H9 (cell line): ENCODE results near the gene ALOX5AP. TPM values are rescaled to one million over a fixed set of nuclear protein-coding genes. Genes with fewer than 3 reads are reported as not detected.

ENCODE experiments used
- DNase-seq: peaks from one replicate; pipeline ENCODE4 v3.0.0-alpha.2; 2017
- H2AFZ ChIP-seq: one replicate; pipeline ENCODE4 v1.6.1; 2013; ENCODE audit warnings: mild to moderate bottlenecking, low read length, control low read depth, moderate library complexity
- H2AK5ac ChIP-seq: 2 replicates; pipeline ENCODE4 v1.6.1; 2013; ENCODE audit warnings: low read length, control low read depth, mixed read lengths; ENCODE audit not compliant: insufficient read length
- H2BK120ac ChIP-seq: one replicate; pipeline ENCODE4 v1.6.1; 2013; ENCODE audit warnings: low read depth, mild to moderate bottlenecking, low read length, control low read depth, inconsistent platforms; ENCODE audit not compliant: poor library complexity, severe bottlenecking
- H2BK12ac ChIP-seq: 2 replicates; pipeline ENCODE4 v1.6.1; 2013; ENCODE audit warnings: low read length, control low read depth, mixed read lengths, low read depth; ENCODE audit not compliant: insufficient read length
- H2BK15ac ChIP-seq: 2 replicates; pipeline ENCODE4 v1.6.1; 2013; ENCODE audit warnings: low read depth, low read length, control low read depth
- H2BK20ac ChIP-seq: one replicate; pipeline ENCODE4 v1.6.1; 2013; ENCODE audit warnings: low read depth, mild to moderate bottlenecking, low read length, control low read depth, inconsistent platforms; ENCODE audit not compliant: poor library complexity, severe bottlenecking
- H2BK5ac ChIP-seq: 2 replicates; pipeline ENCODE4 v1.6.1; 2013; ENCODE audit warnings: low read length, control low read depth, mixed read lengths; ENCODE audit not compliant: insufficient read length
- H3K14ac ChIP-seq: 2 replicates; pipeline ENCODE4 v1.6.1; 2013; ENCODE audit warnings: low read length, control low read depth; ENCODE audit not compliant: insufficient read depth
- H3K18ac ChIP-seq: 2 replicates; pipeline ENCODE4 v1.6.1; 2013; ENCODE audit warnings: low read depth, mild to moderate bottlenecking, mixed read lengths, low read length, control low read depth; ENCODE audit not compliant: insufficient read length
- H3K23ac ChIP-seq: 2 replicates; pipeline ENCODE4 v1.6.1; 2013; ENCODE audit warnings: low read length, control low read depth, mixed read lengths, low read depth; ENCODE audit not compliant: insufficient read length
- H3K23me2 ChIP-seq: 2 replicates; pipeline ENCODE4 v1.6.1; 2013; ENCODE audit warnings: low read depth, mild to moderate bottlenecking, mixed read lengths, low read length, control low read depth; ENCODE audit not compliant: insufficient read length, poor library complexity, severe bottlenecking
- H3K27ac ChIP-seq: 2 replicates; pipeline ENCODE4 v1.5.1; 2013; ENCODE audit warnings: low read length, control low read depth, mixed read lengths, low read depth; ENCODE audit not compliant: insufficient read length
- H3K27me3 ChIP-seq: 2 replicates; pipeline ENCODE4 v1.6.1; 2013; ENCODE audit warnings: low read length, control low read depth, inconsistent platforms; ENCODE audit not compliant: insufficient read depth
- H3K4ac ChIP-seq: 2 replicates; pipeline ENCODE4 v1.6.1; 2013; ENCODE audit warnings: low read depth, mild to moderate bottlenecking, control low read depth, inconsistent platforms, low read length, moderate library complexity
- H3K4me1 ChIP-seq: 2 replicates; pipeline ENCODE4 v1.6.1; 2013; ENCODE audit warnings: low read length, control low read depth, inconsistent platforms; ENCODE audit not compliant: insufficient read depth
- H3K4me2 ChIP-seq: 2 replicates; pipeline ENCODE4 v1.6.1; 2013; ENCODE audit warnings: low read length, control low read depth, mixed read lengths; ENCODE audit not compliant: insufficient read length, insufficient read depth
- H3K56ac ChIP-seq: 2 replicates; pipeline ENCODE4 v1.6.1; 2013; ENCODE audit warnings: low read depth, mild to moderate bottlenecking, mixed read lengths, low read length, control low read depth; ENCODE audit not compliant: insufficient read length
- H3K79me1 ChIP-seq: 2 replicates; pipeline ENCODE4 v1.6.1; 2013; ENCODE audit warnings: low read depth, mild to moderate bottlenecking, moderate library complexity, low read length, control low read depth, inconsistent platforms; ENCODE audit not compliant: insufficient read depth, poor library complexity, severe bottlenecking
- H3K79me2 ChIP-seq: 2 replicates; pipeline ENCODE4 v1.6.1; 2013; ENCODE audit warnings: low read length, control low read depth, inconsistent platforms; ENCODE audit not compliant: insufficient read depth
- H3K9ac ChIP-seq: 2 replicates; pipeline ENCODE4 v1.6.1; 2013; ENCODE audit warnings: low read length, control low read depth, mixed read lengths; ENCODE audit not compliant: insufficient read length; ENCODE audit errors: extremely low read depth
- H3K9me3 ChIP-seq: one replicate; pipeline ENCODE4 v1.6.1; 2013; ENCODE audit warnings: low read depth, low read length, inconsistent platforms; ENCODE audit not compliant: control insufficient read depth
- H3T11ph ChIP-seq: one replicate; pipeline ENCODE4 v1.6.1; 2013; ENCODE audit warnings: mild to moderate bottlenecking, low read length, control low read depth, inconsistent platforms
- H4K20me1 ChIP-seq: one replicate; pipeline ENCODE4 v1.6.1; 2013; ENCODE audit not compliant: control insufficient read depth, insufficient read length, insufficient read depth
- H4K5ac ChIP-seq: 2 replicates; pipeline ENCODE4 v1.6.1; 2013; ENCODE audit warnings: low read depth, mild to moderate bottlenecking, mixed read lengths, low read length, control low read depth; ENCODE audit not compliant: insufficient read length
- H4K8ac ChIP-seq: replicated peaks from 2 replicates; pipeline ENCODE4 v1.6.1; 2013; ENCODE audit warnings: low read length, control low read depth, mixed read lengths, low read depth; ENCODE audit not compliant: insufficient read length
- H4K91ac ChIP-seq: 2 replicates; pipeline ENCODE4 v1.6.1; 2013; ENCODE audit warnings: low read depth, mild to moderate bottlenecking, moderate library complexity, mixed read lengths, low read length, control low read depth; ENCODE audit not compliant: insufficient read length
- H3K27ac Mint-ChIP-seq, 3 experiments: 2 replicates in 2 of 3; 3 replicates in 1 of 3; pipeline ENCODE4 v1.8.0; 2020 to 2021; ENCODE audit warnings: mixed read lengths in 3 of 3, mild to moderate bottlenecking in 1 of 3, moderate library complexity in 1 of 3
- H3K27me3 Mint-ChIP-seq: 2 replicates; pipeline ENCODE4 v1.8.0; 2021; ENCODE audit warnings: low read depth, mild to moderate bottlenecking, moderate library complexity, mixed read lengths
- H3K36me3 Mint-ChIP-seq, 3 experiments: 2 replicates in 2 of 3; 3 replicates in 1 of 3; pipeline ENCODE4 v1.8.0; 2020 to 2021; ENCODE audit warnings: low read depth in 3 of 3, mixed read lengths in 3 of 3; ENCODE audit not compliant: insufficient read depth in 1 of 3
- H3K4me1 Mint-ChIP-seq, 2 experiments: 2 replicates each; pipeline ENCODE4 v1.8.0; 2020; ENCODE audit warnings: mixed read lengths in 2 of 2
- H3K4me3 Mint-ChIP-seq, 2 experiments: 2 replicates in 1 of 2; 3 replicates in 1 of 2; pipeline ENCODE4 v1.8.0; 2020 to 2021; ENCODE audit warnings: mild to moderate bottlenecking in 2 of 2, mixed read lengths in 2 of 2, moderate library complexity in 1 of 2
- H3K9me3 Mint-ChIP-seq, 2 experiments: 2 replicates in 1 of 2; 3 replicates in 1 of 2; pipeline ENCODE4 v1.8.0; 2020; ENCODE audit warnings: mild to moderate bottlenecking in 2 of 2, mixed read lengths in 2 of 2, moderate library complexity in 1 of 2
- WGBS: extraction: QIAGEN DNeasy Blood & Tissue Kit; methylation state at CpG from one replicate; pipeline ENCODE4 v1.1.7; 2013; ENCODE audit warnings: missing lambda C conversion rate, low lambda C conversion rate, mixed read lengths; ENCODE audit not compliant: insufficient read length; ENCODE audit errors: extremely low coverage; 5-methylcytosine and 5-hydroxymethylcytosine counted together
- total RNA-seq: library from RNA; stranded (reverse); gene quantifications from 2 replicates; pipeline ENCODE4 v1.2.1, GENCODE V29; 2021
- TF ChIP-seq, protein P1 (sequence below): fragments of 200-600 bp; sonication (generic); conservative IDR thresholded peaks from 3 replicates; pipeline ENCODE4 v1.8.0; 2021; ENCODE audit warnings: antibody characterized with exemption, mild to moderate bottlenecking

Gene ALOX5AP
- total RNA-seq, 1 experiment from 2014 or later: not detected

DNA sequence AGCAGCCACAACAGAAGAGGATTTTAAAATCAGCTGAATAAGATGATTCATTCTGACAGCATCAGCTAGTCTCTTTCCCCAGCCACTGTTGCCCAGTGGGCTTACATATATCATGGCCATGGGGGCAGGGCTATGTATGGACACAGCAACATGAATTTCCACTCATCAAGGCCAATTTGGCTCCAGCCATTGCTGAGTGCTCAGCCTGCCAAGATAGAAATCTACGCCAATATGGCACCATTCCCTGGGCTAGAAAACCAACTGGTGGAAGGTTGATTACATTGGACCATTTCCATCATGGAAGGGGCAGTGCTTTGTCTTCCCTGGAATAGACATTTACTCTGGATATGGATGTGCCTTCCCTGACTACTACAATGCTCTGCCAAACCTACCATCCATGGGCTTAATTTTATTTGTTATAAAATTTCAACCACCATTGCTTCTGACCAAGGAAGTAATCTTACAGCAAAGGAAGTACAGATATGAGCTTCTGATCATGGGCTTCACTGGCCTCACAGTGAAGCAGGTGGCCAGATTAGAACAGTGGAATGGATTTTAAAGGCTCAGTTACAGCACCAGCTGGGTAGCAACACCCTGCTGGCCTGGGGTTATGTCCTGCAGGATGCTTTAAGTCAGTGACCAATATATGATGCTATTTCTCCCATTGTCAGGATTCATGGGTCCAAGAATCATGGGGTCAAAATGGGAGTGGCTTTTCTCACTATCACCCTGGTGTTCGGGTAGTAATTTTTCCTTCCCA lies 9.8 kb upstream of the ALOX5AP start:
- DNase-seq: no peak
- no peak overlapping the region for H2AFZ ChIP-seq
- no peak overlapping the region for H2BK20ac ChIP-seq
- no peaks in the 10 kb centered on the region for H4K20me1 ChIP-seq
- H3K36me3 Mint-ChIP-seq: no peaks in the 10 kb centered on the region
- TF ChIP-seq, protein P1, sequence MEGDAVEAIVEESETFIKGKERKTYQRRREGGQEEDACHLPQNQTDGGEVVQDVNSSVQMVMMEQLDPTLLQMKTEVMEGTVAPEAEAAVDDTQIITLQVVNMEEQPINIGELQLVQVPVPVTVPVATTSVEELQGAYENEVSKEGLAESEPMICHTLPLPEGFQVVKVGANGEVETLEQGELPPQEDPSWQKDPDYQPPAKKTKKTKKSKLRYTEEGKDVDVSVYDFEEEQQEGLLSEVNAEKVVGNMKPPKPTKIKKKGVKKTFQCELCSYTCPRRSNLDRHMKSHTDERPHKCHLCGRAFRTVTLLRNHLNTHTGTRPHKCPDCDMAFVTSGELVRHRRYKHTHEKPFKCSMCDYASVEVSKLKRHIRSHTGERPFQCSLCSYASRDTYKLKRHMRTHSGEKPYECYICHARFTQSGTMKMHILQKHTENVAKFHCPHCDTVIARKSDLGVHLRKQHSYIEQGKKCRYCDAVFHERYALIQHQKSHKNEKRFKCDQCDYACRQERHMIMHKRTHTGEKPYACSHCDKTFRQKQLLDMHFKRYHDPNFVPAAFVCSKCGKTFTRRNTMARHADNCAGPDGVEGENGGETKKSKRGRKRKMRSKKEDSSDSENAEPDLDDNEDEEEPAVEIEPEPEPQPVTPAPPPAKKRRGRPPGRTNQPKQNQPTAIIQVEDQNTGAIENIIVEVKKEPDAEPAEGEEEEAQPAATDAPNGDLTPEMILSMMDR: no peak
- no peak overlapping the region for H2BK120ac ChIP-seq
- no peak overlapping the region for H3T11ph ChIP-seq
- no peaks in the 10 kb centered on the region for H3K9me3 Mint-ChIP-seq
- no peaks in the 10 kb centered on the region for H3K23me2 ChIP-seq
- H3K79me2 ChIP-seq: no peaks in the 10 kb centered on the region
- no peak overlapping the region for H3K9ac ChIP-seq
- WGBS: no CpG with 5 or more reads among the region's 2 CpGs
- no peak overlapping the region for H3K27ac Mint-ChIP-seq
- no peaks in the 10 kb centered on the region for H3K4me1 ChIP-seq
- no peak overlapping the region for H3K56ac ChIP-seq
- H3K4me2 ChIP-seq: no peak overlapping the region
- H3K4me1 Mint-ChIP-seq: no peaks in the 10 kb centered on the region
- H3K27me3 Mint-ChIP-seq: 0 out of 2 replicates have a peak, but pooled peaks cover 1% of the 10 kb centered on the region
- H4K91ac ChIP-seq: no peak overlapping the region
- H3K9me3 ChIP-seq: no peaks in the 10 kb centered on the region
- H3K4me3 Mint-ChIP-seq: no peak overlapping the region
- no peaks in the 10 kb centered on the region for H3K79me1 ChIP-seq
- no peak overlapping the region for H2BK15ac ChIP-seq
- H3K27ac ChIP-seq: no peak overlapping the region
- H2BK12ac ChIP-seq: no peak overlapping the region
- no peak overlapping the region for H2AK5ac ChIP-seq
- no peaks in the 10 kb centered on the region for H3K27me3 ChIP-seq
- no peak overlapping the region for H2BK5ac ChIP-seq
- no peak overlapping the region for H3K18ac ChIP-seq
- H4K5ac ChIP-seq: no peak overlapping the region
- no peak overlapping the region for H3K14ac ChIP-seq
- no peak overlapping the region for H3K4ac ChIP-seq
- no peak overlapping the region for H3K23ac ChIP-seq
- no peak overlapping the region for H4K8ac ChIP-seq
